Activated CD8-positive, alpha-beta T cell treated with anti-CD3 and anti-CD28 coated beads for 36 hours (primary cell): ENCODE results near the gene HMOX2. TPM values are rescaled to one million over a fixed set of nuclear protein-coding genes. Genes with fewer than 3 reads are reported as not detected.

Experiments
- ATAC-seq: fragments of 200-7000 bp; cut with Tn5 transposase; one replicate; pipeline ENCODE4 v1.10.0; 2021; ENCODE audit warnings: mild to moderate bottlenecking, moderate library complexity
- CTCF ChIA-PET: fragments of 350-600 bp; sonication (Branson Sonifier 250); formaldehyde crosslinking; loops from one replicate; lab custom pipeline; 2021; ENCODE audit warnings: antibody characterized with exemption; lab: Charles Lee
- POLR2A ChIA-PET: fragments of 350-600 bp; sonication (Branson Sonifier 250); formaldehyde crosslinking; loops from one replicate; lab custom pipeline; 2021; ENCODE audit warnings: antibody characterized with exemption; lab: Charles Lee
- DNase-seq: peaks from one replicate; pipeline ENCODE4 v3.0.0-alpha.2; 2020
- H3K27ac Mint-ChIP-seq: one replicate; pipeline ENCODE4 v1.8.0; 2021; ENCODE audit warnings: mild to moderate bottlenecking, mixed read lengths
- H3K27me3 Mint-ChIP-seq: one replicate; pipeline ENCODE4 v1.8.0; 2021; ENCODE audit warnings: mixed read lengths
- H3K36me3 Mint-ChIP-seq: one replicate; pipeline ENCODE4 v1.8.0; 2021; ENCODE audit warnings: low read depth, mixed read lengths
- H3K4me1 Mint-ChIP-seq: one replicate; pipeline ENCODE4 v1.8.0; 2021; ENCODE audit warnings: low read depth, mixed read lengths
- H3K4me3 Mint-ChIP-seq: one replicate; pipeline ENCODE4 v1.8.0; 2021; ENCODE audit warnings: mild to moderate bottlenecking, moderate library complexity, mixed read lengths
- H3K9me3 Mint-ChIP-seq: one replicate; pipeline ENCODE4 v1.8.0; 2021; ENCODE audit warnings: mixed read lengths
- intact Hi-C: fragments of 100-400 bp; cut with micrococcal nuclease; formaldehyde crosslinking; loops from one replicate; pipeline ENCODE4 v1.10.0; 2022
- total RNA-seq, 2 experiments: library from RNA; stranded (reverse); gene quantifications; one replicate each; pipeline ENCODE4 v1.2.3, GENCODE V29; 2021
- TF ChIP-seq, protein P1 (sequence below): fragments of 200-600 bp; IDR thresholded peaks from one replicate; pipeline ENCODE4 v1.8.0; 2022; ENCODE audit warnings: antibody characterized with exemption, mild to moderate bottlenecking

Gene HMOX2
- total RNA-seq, 2 experiments from 2014 or later = 64.7 to 65.4 TPM

DNA sequence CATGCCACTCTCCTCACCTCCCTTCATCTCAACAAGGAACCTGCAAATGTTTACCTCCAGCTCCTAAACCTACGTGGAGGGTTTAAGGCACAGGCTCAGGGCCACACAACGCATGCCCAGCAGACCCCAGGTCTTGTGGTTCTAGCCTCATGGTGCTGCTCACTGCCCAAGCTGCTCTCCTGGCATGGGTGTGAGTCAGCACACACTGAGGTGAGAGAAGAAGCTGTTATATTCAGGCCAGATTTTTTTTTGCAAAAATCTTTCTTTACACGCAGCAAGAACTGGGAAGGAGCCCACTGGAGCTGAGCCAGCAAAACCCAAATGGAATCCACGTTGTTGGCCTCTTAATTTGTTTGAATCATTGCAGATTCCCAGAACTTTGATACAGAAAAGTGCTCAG lies 74.4 kb downstream of the HMOX2 start:
- ChIA-PET CTCF (interaction anchor here (0.6 to 15.8 kb wide), 7 partner anchors 10 to 474 kb away, joined by 3 to 174 read pairs (median 4); partner anchors contain the start of gene CDIP1), POLR2A (interaction anchor here (0.6 to 1.5 kb wide), 3 partner anchors 35 to 56 kb away, joined by 3 to 4 read pairs (median 4); no protein-coding TSS in a partner anchor)
- no peak for ATAC-seq
- Mint-ChIP-seq H3K4me3 (no peak overlapping the region), H3K27ac (no peak overlapping the region), H3K27me3 (no peaks in the 10 kb centered on the region), H3K9me3 (no peaks in the 10 kb centered on the region), H3K36me3 (no peaks in the 10 kb centered on the region), H3K4me1 (peaks cover 3% of the 10 kb centered on the region)
- no peak for DNase-seq
- intact Hi-C loops = no loop called here
- TF ChIP-seq, protein P1, sequence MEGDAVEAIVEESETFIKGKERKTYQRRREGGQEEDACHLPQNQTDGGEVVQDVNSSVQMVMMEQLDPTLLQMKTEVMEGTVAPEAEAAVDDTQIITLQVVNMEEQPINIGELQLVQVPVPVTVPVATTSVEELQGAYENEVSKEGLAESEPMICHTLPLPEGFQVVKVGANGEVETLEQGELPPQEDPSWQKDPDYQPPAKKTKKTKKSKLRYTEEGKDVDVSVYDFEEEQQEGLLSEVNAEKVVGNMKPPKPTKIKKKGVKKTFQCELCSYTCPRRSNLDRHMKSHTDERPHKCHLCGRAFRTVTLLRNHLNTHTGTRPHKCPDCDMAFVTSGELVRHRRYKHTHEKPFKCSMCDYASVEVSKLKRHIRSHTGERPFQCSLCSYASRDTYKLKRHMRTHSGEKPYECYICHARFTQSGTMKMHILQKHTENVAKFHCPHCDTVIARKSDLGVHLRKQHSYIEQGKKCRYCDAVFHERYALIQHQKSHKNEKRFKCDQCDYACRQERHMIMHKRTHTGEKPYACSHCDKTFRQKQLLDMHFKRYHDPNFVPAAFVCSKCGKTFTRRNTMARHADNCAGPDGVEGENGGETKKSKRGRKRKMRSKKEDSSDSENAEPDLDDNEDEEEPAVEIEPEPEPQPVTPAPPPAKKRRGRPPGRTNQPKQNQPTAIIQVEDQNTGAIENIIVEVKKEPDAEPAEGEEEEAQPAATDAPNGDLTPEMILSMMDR = no peak

DNA sequence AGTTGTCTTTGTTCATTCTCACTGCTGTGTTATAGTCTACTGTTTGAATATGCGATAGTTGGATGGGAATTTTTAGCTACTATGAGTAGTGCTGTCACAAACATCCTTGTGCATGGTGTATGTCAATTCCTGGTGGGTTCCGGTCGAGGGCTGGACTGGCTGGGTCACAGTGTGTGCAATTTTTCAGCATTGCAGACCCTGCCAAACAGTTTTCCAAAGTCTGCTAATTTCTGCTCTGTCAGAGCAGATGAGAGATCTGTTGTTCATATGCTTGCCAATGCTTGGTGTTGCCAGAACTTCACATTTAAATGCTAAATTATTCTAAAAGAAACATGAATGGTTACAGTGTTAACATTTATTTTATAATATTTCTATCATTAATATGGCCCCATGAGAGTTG lies 76.3 kb downstream of the HMOX2 start:
- intact Hi-C loops = no loop called here
- H3K36me3 Mint-ChIP-seq = no peaks in the 10 kb centered on the region
- H3K9me3 Mint-ChIP-seq = no peaks in the 10 kb centered on the region
- TF ChIP-seq, protein P1 = no peak
- no peaks in the 10 kb centered on the region for H3K27me3 Mint-ChIP-seq
- CTCF ChIA-PET = interaction anchor here (0.8 to 1.1 kb wide), 2 partner anchors 46 to 47 kb away, joined by 3 to 4 read pairs; no protein-coding TSS in a partner anchor
- ATAC-seq (no peak), DNase-seq (no peak)
- H3K4me1 Mint-ChIP-seq = peaks cover 3% of the 10 kb centered on the region
- POLR2A ChIA-PET = interaction anchor here (1.2 to 1.4 kb wide), 2 partner anchors 13 to 42 kb away, joined by 3 read pairs; no protein-coding TSS in a partner anchor
- H3K4me3 Mint-ChIP-seq = no peak overlapping the region
- H3K27ac Mint-ChIP-seq = no peak overlapping the region

DNA sequence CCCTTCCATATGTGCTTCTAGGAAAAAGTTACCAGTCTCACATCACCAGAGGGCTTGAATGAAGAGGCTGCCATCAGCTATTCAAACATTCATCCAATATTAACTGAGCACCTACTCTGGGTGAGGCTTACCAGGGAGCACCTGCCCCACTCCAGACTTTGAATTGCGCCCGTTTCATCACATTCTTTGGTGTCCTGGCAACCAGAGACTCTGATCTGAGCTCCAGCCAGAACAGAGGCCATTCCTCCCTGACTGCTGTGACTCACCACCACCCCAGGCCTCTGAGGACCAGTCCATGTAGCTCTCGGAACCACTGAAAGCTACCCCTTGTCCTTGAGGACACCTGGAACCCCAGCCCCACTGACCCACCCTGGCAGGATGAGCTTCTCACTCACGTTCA lies 79.9 kb downstream of the HMOX2 start, which contains the start of gene C16orf96:
C16orf96 (plus strand) TSS at position 229 of the 400 bp plus-strand sequence; CDS start at position 379, 150 bp downstream.
- ATAC-seq = no peak
- Mint-ChIP-seq H3K27ac (no peak within 1 kb of the TSS), H3K4me1 (no peaks in the 10 kb centered on the region), H3K4me3 (no peak within 1 kb of the TSS), H3K36me3 (no peaks in the 10 kb centered on the region), H3K27me3 (no peaks in the 10 kb centered on the region), H3K9me3 (no peaks in the 10 kb centered on the region)
- TF ChIP-seq, protein P1 = no peak
- intact Hi-C loops = no loop called here
- DNase-seq = no peak
- ChIA-PET CTCF (interaction anchor here (1.0 kb wide), 1 partner anchor 13 kb away, joined by 4 read pairs; no protein-coding TSS in a partner anchor), POLR2A (no interaction called here)

DNA sequence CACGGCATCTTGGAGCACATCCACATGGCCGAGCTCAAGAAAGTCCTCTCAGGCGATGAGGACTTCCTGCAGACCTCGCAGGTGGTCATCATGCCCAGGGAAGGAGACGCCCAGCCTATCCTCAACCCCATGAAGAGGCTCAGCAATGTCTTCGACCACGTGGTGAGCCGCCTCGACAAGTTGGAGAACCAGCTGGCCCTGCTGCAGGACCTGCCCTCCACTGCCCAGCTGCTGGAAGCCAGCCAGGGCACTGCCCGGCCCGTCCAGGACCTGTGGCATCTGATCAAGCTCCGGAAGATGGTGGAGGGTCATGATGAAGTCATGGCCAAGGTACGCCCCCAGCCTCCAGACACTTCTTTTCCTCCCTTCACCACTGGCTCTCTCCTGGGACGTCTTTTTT lies 80.4 kb downstream of the HMOX2 start:
- DNase-seq = no peak
- no peaks in the 10 kb centered on the region for H3K36me3 Mint-ChIP-seq
- TF ChIP-seq, protein P1 = no peak
- H3K9me3 Mint-ChIP-seq = no peaks in the 10 kb centered on the region
- H3K4me3 Mint-ChIP-seq = no peak overlapping the region
- ATAC-seq = no peak
- intact Hi-C loops = no loop called here
- ChIA-PET POLR2A (no interaction called here), CTCF (interaction anchor here (1.0 kb wide), 1 partner anchor 13 kb away, joined by 4 read pairs; no protein-coding TSS in a partner anchor)
- H3K27me3 Mint-ChIP-seq = no peaks in the 10 kb centered on the region
- H3K27ac Mint-ChIP-seq = no peak overlapping the region
- H3K4me1 Mint-ChIP-seq = no peaks in the 10 kb centered on the region

DNA sequence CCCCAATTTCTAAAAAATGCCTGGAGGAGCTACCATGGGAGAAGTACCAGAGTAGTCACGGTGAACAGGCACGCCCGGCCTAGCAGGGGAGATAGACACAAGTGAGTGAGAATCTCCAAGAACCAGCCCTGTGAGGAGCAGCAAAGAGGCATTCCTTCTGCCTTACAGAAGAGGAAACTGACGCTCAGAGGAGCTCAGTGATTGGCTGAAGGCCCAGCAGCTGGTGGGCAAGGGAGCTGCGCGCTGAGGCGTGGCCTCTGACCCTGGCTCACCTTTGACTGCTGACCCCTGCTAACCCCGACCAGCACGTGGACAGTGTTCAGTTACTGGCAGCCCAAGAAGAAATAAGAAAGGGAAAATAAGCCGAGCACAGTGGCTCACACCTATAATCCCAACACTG lies 81.8 kb downstream of the HMOX2 start:
- no peaks in the 10 kb centered on the region for H3K36me3 Mint-ChIP-seq

More for the DNA sequence above, 81.8 kb downstream of the HMOX2 start:
- Mint-ChIP-seq H3K27me3 (no peaks in the 10 kb centered on the region), H3K4me3 (no peak overlapping the region), H3K4me1 (no peaks in the 10 kb centered on the region), H3K9me3 (no peaks in the 10 kb centered on the region), H3K27ac (no peak overlapping the region)
- TF ChIP-seq, protein P1 = no peak
- ATAC-seq (no peak), DNase-seq (no peak)
- ChIA-PET CTCF (interaction anchor here (1.2 kb wide), 1 partner anchor 9 kb away, joined by 3 read pairs; no protein-coding TSS in a partner anchor), POLR2A (no interaction called here)
- intact Hi-C loops = no loop called here
